CD4-positive, alpha-beta T cell treated with Interleukin-4 for 1 hour (primary cell): ENCODE results near the gene ACKR3.

Source experiments
- DNase-seq, 2 donors: peaks; one replicate each; pipeline ENCODE4 v3.0.0-alpha.2; 2020 to 2022

ACKR3 gene

GRCh38 chr2:236570081-236570868 is 650 bp downstream of the ACKR3 start:
- no peak for DNase-seq

DNA sequence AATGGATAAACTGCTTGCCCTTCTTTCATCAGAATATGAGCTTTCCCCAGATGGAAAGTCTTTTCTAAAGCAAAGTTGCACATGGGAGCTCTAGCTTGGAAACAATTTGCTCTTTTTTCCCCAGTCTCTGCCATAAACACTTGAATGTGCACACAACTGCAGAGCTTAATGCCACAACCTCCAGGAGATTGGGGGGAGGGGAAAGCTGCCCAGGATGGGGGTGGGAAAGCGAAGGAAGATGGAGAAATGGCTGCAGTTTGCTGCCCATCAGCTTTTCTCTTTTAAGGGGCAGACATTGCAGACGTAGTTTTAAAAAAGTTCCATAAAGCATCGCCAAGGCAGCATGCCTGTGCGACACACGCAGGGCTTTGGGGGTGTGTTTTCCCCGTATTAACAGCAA is 1.5 kb downstream of the ACKR3 start:
- no peak for DNase-seq

GRCh38 chr2:236572482-236572881 is 2.9 kb downstream of the ACKR3 start:
- DNase-seq = no peak

DNA sequence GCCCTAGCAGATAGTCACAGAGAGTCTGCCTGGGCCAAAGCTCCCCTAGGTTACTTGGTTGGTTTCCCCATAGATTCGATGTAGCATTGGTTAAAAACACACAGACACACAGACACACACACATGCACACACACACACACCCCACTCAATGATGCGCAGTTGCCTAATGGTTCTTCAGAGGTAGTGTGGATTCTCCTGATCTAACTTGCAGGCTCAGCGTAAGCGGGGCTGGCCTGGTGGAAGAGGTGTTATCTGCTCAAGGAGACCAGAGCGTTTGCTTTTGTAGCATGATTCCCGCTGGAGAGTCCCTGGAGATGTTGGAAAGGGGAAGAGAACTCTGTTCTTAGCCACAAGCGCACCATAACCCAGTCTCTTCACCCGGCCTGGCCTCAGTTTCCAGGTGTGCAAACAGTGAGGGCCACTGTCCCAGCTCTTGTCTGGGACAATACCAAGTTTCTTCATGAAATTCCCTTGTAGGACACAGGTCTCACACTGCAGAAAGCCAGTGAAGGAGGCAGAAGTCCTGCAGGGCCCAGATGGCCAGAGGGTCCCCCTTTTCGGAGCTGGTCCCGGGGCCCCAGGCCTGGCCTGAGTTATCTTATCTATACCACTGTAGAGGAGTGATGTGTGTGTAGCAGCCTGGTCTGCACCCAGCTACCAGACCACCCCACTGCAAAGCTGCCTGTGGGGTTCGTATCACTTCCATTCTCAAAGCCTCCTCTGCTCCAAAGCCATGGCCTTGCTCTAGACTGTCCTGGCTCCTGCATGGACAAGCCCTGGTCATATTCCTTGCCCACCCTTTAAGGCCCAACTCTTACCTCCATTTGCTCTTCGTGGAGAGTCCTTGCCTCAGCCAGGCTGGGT is 3.7 kb downstream of the ACKR3 start:
- DNase-seq = no peak

DNA sequence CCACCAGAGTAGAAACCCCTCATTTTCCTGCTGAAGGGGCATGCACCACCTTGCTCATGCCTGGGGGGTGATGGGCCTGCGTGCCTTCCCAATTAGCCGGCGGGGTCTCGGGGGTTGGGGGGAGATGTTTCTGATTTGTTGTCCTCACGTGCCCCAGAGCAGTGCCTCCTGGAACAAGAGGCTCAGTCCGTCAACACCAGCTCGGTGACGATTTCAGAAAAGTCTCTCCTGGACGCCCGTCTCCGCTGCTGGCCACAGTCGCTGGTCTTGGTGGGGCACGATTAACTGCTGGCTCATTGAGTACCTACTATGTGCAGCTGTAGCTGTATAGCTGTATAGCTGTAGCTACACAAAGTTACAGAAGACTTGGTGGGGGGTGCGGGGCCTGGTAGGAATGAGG is 4.4 kb downstream of the ACKR3 start:
- DNase-seq = no peak

DNA sequence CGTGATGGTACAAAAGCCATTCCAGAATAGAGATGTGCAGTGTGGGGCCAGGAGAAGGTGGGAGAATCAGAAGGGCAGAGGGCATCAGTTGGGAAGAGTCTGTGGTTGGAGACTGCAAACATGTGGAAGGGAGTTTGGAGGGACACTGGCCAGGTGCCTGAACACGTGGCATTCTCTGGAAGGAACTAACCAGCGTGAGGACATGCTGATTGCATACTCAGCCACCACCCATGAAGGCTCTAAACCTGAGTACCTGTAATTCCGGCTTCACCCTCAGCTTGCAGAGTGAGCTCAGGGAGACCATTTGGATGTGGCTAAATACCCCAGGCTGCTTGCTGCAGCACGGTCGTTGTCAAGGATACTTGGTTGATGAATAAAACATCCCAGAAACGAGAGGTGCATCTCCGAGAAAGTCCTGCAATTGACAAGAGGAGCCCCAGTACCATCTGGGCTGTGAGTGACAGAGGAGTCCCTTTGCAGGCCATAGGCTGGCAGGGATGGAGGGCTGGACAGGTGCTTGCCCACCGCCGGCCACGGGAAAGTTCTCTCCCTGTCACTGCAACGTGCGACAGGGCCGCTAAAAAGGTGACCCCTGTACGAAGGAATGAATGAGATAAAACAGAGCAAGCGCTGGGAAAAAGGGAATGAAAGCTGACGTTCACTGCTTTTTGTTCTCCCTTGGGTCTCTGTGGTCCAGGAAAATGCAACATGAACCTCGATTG is 5.0 kb downstream of the ACKR3 start:
- DNase-seq = no peak

DNA sequence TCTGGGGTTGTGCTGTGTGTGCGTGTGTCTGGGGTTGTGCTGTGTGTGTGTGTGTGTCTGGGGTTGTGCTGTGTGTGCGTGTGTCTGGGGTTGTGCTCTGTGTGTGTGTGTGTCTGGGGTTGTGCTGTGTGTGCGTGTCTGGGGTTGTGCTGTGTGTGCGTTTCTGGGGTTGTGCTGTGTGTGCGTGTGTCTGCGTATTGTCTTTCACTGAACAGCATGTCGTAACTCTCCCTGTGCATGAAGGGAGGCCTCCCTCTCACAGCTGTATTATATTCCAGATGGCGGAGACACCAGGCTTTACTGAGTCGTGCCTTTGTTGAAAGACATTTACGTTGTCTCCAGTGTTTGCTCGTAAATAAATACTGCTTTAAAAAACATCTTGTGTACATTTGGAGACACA is 5.9 kb downstream of the ACKR3 start:
- DNase-seq = no peak

DNA sequence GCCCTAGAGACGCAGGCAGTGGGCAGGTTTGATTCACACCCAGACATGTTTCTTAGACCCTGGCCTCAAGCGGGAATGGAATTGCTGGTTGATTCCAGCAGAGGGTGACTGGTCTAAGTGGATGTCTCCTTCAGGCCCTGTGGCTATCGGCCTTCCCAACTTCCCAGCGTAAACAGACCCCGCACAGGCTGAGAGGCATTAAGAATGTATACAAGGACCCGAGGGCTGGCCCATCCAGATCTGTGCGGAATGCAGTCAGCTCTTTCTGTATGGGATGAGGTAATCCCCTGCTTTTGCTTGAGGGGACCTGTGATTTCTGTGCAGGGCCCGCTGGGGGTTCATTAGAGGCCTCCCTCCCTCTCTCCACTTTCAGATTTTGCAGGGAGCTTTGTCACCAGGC is 6.5 kb downstream of the ACKR3 start:
- DNase-seq = no peak

DNA sequence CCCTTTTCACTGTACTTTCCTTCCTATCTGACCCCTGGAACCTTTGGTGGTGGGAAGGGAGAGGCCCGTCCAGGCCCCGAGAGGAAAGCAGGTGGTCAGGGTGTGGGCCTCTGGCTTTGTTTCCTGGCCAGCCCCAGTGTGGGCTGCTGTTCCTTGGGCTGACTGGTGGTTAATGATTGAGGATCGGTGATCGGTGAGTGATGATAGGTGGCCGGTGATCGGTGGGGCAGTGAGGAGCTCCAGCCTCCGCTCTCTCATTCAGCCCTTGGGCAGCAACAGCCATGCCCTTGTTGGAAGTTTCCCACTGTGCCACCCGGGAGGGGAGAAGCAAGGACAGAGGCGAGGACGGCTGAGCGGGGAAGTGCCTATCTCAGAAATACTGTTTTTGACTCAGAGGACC is 7.3 kb downstream of the ACKR3 start:
- no peak for DNase-seq

DNA sequence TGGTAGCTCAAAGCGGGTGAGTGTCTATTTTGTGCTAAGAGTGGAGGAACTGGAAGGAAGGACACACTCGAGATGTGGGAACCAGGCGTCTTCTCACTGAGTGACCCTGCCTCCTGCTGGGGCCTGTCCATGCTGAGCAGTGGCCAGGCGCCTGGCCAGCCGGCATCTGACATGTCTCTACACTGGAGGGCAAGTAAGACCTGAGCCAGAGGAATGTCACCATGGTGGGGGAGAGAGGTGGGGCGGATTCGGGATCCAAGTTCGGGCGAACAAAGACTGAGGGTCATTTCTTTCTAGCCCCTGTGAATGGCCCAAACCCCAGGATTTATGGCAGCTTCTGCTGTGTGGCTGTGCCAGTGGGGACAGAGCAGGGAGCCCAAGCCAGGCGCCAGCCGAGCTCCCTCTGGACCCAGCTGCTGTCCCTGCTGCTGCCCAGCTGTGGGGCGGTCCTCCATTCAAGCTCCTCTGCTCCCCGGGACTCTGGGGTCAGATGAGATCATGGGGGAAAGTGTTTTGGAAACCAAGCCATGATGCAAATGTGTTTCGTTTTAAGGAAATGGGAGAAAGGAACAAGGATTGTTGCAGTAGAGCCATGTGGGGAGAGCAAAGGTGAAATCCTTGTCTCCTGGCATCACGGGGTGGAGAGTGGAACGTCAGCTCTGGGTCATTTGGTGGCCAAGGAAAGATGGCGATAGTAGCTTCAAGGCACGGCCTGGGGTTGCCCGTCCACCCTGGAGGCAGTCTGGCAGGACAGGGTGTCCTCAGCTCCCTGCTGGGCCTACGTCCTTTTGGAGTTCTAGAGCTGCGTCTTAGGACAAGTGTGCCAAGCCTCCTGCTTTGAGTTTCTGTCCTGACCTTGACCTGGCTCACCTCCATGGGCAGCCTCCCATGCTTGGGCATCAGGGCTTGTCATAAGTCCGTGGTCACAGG is 8.1 kb downstream of the ACKR3 start:
- DNase-seq = no peak

GRCh38 chr2:236578411-236578846 is 8.8 kb downstream of the ACKR3 start:
- DNase-seq = no peak

GRCh38 chr2:236579048-236579745 is 9.6 kb downstream of the ACKR3 start:
- DNase-seq = no peak

DNA sequence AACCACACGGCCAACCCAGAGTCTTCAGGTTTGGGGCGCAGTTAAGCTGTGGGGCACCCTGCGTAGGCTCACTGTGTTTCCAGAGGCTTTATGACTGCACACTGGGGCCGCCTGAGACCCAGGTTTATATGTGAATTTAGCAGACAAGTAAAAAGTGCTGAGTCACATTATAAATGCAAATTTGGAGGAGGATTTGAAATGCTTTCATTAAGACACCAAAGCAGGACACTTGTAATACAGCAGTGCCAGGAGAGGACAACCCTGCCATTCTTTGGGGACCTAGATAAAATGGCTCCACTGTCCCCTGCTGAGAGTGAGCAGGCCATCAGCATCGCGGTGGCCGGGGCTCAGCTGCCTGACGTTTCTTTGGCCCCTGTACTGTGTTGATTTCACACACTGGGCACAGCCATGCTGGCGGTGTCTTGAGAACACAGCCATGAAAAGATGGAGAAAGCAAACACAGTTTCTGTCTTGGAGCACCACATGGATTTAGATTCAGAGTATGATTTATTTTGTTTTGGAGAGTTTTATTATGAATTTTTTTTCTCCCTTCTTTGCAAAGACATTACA is 10.2 kb downstream of the ACKR3 start:
- no peak for DNase-seq

DNA sequence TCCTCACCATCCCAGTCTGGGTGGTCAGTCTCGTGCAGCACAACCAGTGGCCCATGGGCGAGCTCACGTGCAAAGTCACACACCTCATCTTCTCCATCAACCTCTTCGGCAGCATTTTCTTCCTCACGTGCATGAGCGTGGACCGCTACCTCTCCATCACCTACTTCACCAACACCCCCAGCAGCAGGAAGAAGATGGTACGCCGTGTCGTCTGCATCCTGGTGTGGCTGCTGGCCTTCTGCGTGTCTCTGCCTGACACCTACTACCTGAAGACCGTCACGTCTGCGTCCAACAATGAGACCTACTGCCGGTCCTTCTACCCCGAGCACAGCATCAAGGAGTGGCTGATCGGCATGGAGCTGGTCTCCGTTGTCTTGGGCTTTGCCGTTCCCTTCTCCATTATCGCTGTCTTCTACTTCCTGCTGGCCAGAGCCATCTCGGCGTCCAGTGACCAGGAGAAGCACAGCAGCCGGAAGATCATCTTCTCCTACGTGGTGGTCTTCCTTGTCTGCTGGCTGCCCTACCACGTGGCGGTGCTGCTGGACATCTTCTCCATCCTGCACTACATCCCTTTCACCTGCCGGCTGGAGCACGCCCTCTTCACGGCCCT is 11.2 kb downstream of the ACKR3 start:
- DNase-seq = no peak

DNA sequence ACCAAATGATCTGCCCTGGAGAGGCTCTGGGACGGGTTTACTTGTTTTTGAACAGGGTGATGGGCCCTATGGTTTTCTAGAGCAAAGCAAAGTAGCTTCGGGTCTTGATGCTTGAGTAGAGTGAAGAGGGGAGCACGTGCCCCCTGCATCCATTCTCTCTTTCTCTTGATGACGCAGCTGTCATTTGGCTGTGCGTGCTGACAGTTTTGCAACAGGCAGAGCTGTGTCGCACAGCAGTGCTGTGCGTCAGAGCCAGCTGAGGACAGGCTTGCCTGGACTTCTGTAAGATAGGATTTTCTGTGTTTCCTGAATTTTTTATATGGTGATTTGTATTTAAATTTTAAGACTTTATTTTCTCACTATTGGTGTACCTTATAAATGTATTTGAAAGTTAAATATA is 11.9 kb downstream of the ACKR3 start:
- DNase-seq = no peak

DNA sequence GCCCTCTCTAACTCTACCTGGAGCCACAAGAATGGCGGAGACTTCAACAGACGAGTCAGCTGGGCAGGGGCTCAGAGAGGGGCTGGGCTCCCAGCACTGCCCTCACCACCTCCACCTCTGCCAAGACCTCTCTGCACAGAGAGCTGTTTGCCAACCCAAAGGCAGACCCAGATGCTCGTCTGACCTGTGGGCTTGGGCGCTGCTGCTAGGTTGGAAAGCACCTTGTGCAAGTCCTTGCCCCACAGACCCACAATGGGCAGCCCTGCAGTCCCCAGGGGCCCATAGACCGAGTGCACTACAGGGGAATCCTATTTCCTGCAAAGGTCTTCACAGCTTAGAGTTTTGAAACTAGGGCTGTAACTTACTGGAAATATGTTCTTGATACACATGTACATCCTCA is 13.3 kb downstream of the ACKR3 start:
- DNase-seq = no peak

- no peak for DNase-seq
Observed at GRCh38 chr2:236583621-236584203, 14.1 kb downstream of the ACKR3 start.

- DNase-seq = no peak
Observed at GRCh38 chr2:236584521-236585384, 15.1 kb downstream of the ACKR3 start.

GRCh38 chr2:236585966-236586365 is 16.3 kb downstream of the ACKR3 start:
- DNase-seq = no peak
